GM18511 (cell line): ENCODE data around the gene ZNF236.

Experiments used
- ATAC-seq: cut with Tn5 transposase; IDR thresholded peaks from one replicate; pipeline ENCODE4 v1.9.1; 2021; ENCODE audit warnings: mild to moderate bottlenecking, moderate library complexity; ENCODE audit not compliant: unreplicated experiment

Gene ZNF236

GRCh38 chr18:76819411-76820136 lies 2.8 kb upstream of the ZNF236 start:
- ATAC-seq = no peak

- ATAC-seq = peak; percentile 27
Measured at GRCh38 chr18:76821356-76821874, 942 bp upstream of the ZNF236 start.

- peak; percentile 54 for ATAC-seq
Measured at GRCh38 chr18:76821875-76822505, 367 bp upstream of the ZNF236 start.

GRCh38 chr18:76823161-76823538 lies 793 bp downstream of the ZNF236 start:
- ATAC-seq = no peak

GRCh38 chr18:76823587-76824011 lies 1.2 kb downstream of the ZNF236 start:
- ATAC-seq = no peak

GRCh38 chr18:76824145-76824676 lies 1.9 kb downstream of the ZNF236 start:
- ATAC-seq = no peak

GRCh38 chr18:76824754-76825153 lies 2.4 kb downstream of the ZNF236 start:
- ATAC-seq = no peak

- no peak for ATAC-seq
Measured at GRCh38 chr18:76827205-76828200, 5.1 kb downstream of the ZNF236 start.

GRCh38 chr18:76834379-76834778 lies 12.0 kb downstream of the ZNF236 start:
- no peak for ATAC-seq

GRCh38 chr18:76835380-76835779 lies 13.0 kb downstream of the ZNF236 start:
- ATAC-seq = no peak

- no peak for ATAC-seq
Measured at GRCh38 chr18:76837071-76837470, 14.7 kb downstream of the ZNF236 start.

GRCh38 chr18:76838182-76838581 lies 15.8 kb downstream of the ZNF236 start:
- ATAC-seq = no peak

GRCh38 chr18:76839086-76839794 lies 16.9 kb downstream of the ZNF236 start:
- ATAC-seq = no peak

GRCh38 chr18:76842837-76843530 lies 20.6 kb downstream of the ZNF236 start:
- no peak for ATAC-seq

GRCh38 chr18:76844144-76844543 lies 21.8 kb downstream of the ZNF236 start:
- ATAC-seq = no peak

GRCh38 chr18:76844742-76845477 lies 22.6 kb downstream of the ZNF236 start:
- no peak for ATAC-seq

GRCh38 chr18:76846217-76846616 lies 23.9 kb downstream of the ZNF236 start:
- ATAC-seq = no peak

GRCh38 chr18:76847916-76848315 lies 25.6 kb downstream of the ZNF236 start:
- ATAC-seq = no peak

- no peak for ATAC-seq
Measured at GRCh38 chr18:76850112-76850511, 27.8 kb downstream of the ZNF236 start.
